Mesenchymal stem cell (in vitro differentiated cells and primary cell): ENCODE measurements around the gene FAM193B.

Experiments
- DNase-seq: peaks from one replicate; pipeline ENCODE4 v3.0.0-alpha.2; 2013
- H2AFZ ChIP-seq: one replicate; pipeline ENCODE4 v1.6.1; 2013; ENCODE audit warnings: low read depth, mild to moderate bottlenecking, control low read depth, inconsistent platforms, low read length, moderate library complexity
- H2AK5ac ChIP-seq: 2 replicates; pipeline ENCODE4 v1.6.1; 2013; ENCODE audit warnings: low read length, moderate library complexity, mild to moderate bottlenecking, inconsistent platforms; ENCODE audit not compliant: severe bottlenecking
- H2BK120ac ChIP-seq: one replicate; pipeline ENCODE4 v1.6.1; 2013; ENCODE audit warnings: low read depth, mild to moderate bottlenecking, inconsistent platforms, low read length, moderate library complexity
- H2BK12ac ChIP-seq, 2 experiments: one replicate each; pipeline ENCODE4 v1.6.1; 2013; ENCODE audit warnings: inconsistent platforms in 2 of 2, low read length in 2 of 2, mild to moderate bottlenecking in 2 of 2, moderate library complexity in 2 of 2, control low read depth in 1 of 2
- H2BK15ac ChIP-seq: one replicate; pipeline ENCODE4 v1.6.1; 2013; ENCODE audit warnings: mild to moderate bottlenecking, low read depth, inconsistent platforms; ENCODE audit not compliant: poor library complexity, severe bottlenecking
- H2BK5ac ChIP-seq: 2 replicates; pipeline ENCODE4 v1.6.1; 2013; ENCODE audit warnings: low read depth, mild to moderate bottlenecking, low read length, control low read depth, inconsistent platforms; ENCODE audit not compliant: poor library complexity, severe bottlenecking
- H3K14ac ChIP-seq, 2 experiments: one replicate each; pipeline ENCODE4 v1.6.1; 2013; ENCODE audit warnings: inconsistent platforms in 2 of 2, low read length in 2 of 2, control low read depth in 1 of 2, mild to moderate bottlenecking in 1 of 2, moderate library complexity in 1 of 2
- H3K18ac ChIP-seq, 2 experiments: one replicate each; pipeline ENCODE4 v1.6.1; 2013; ENCODE audit warnings: inconsistent platforms in 2 of 2, low read length in 2 of 2, control low read depth in 1 of 2, low read depth in 1 of 2, mild to moderate bottlenecking in 1 of 2
- H3K23ac ChIP-seq, 2 experiments: one replicate each; pipeline ENCODE4 v1.6.1; 2013; ENCODE audit warnings: inconsistent platforms in 2 of 2, low read length in 2 of 2, mild to moderate bottlenecking in 2 of 2, moderate library complexity in 2 of 2, control low read depth in 1 of 2
- H3K27ac ChIP-seq: 2 replicates; pipeline ENCODE4 v1.5.1; 2013; ENCODE audit warnings: mild to moderate bottlenecking, moderate library complexity, low read length, control low read depth, inconsistent platforms; ENCODE audit not compliant: poor library complexity, severe bottlenecking
- H3K27me3 ChIP-seq, 2 experiments: 2 replicates each; pipeline versions ENCODE4 v1.6.1 to v1.7.0; 2013; ENCODE audit warnings: low read length in 2 of 2, mild to moderate bottlenecking in 2 of 2, moderate library complexity in 2 of 2, control low read depth in 1 of 2, inconsistent platforms in 1 of 2; ENCODE audit not compliant: control insufficient read depth in 1 of 2, insufficient read depth in 1 of 2
- H3K36me3 ChIP-seq, 2 experiments: 2 replicates each; pipeline versions ENCODE4 v1.6.1 to v1.7.0; 2013; ENCODE audit warnings: low read length in 2 of 2, control low read depth in 1 of 2, inconsistent platforms in 1 of 2, low read depth in 1 of 2, mild to moderate bottlenecking in 1 of 2; ENCODE audit not compliant: insufficient read depth in 2 of 2, control insufficient read depth in 1 of 2
- H3K4ac ChIP-seq, 2 experiments: one replicate each; pipeline ENCODE4 v1.6.1; 2013; ENCODE audit warnings: inconsistent platforms in 2 of 2, low read length in 2 of 2, mild to moderate bottlenecking in 2 of 2, moderate library complexity in 2 of 2, control low read depth in 1 of 2, low read depth in 1 of 2
- H3K4me1 ChIP-seq: 2 replicates; pipeline ENCODE4 v1.6.1; 2013; ENCODE audit warnings: low read depth, low read length, control low read depth; ENCODE audit not compliant: control insufficient read depth, insufficient read depth
- H3K4me2 ChIP-seq: 2 replicates; pipeline ENCODE4 v1.6.1; 2013; ENCODE audit warnings: low read length, mild to moderate bottlenecking, inconsistent platforms; ENCODE audit not compliant: poor library complexity, severe bottlenecking
- H3K4me3 ChIP-seq, 2 experiments: 2 replicates each; pipeline versions ENCODE4 v1.5.1 to v1.7.0; 2013; ENCODE audit warnings: low read length in 2 of 2, mild to moderate bottlenecking in 2 of 2, control low read depth in 1 of 2, low read depth in 1 of 2; ENCODE audit not compliant: insufficient read depth in 1 of 2
- H3K79me1 ChIP-seq: replicated peaks from 2 replicates; pipeline ENCODE4 v1.6.1; 2013; ENCODE audit warnings: mild to moderate bottlenecking, control low read depth, low read length, inconsistent platforms; ENCODE audit not compliant: poor library complexity, severe bottlenecking
- H3K9ac ChIP-seq: 2 replicates; pipeline ENCODE4 v1.7.0; 2013; ENCODE audit warnings: mild to moderate bottlenecking, low read length, moderate library complexity
- H3K9me3 ChIP-seq: 2 replicates; pipeline ENCODE4 v1.7.0; 2013; ENCODE audit warnings: mild to moderate bottlenecking, low read length; ENCODE audit not compliant: control insufficient read depth
- H4K8ac ChIP-seq: one replicate; pipeline ENCODE4 v1.6.1; 2013; ENCODE audit warnings: inconsistent platforms, mild to moderate bottlenecking, low read length, moderate library complexity
- H4K91ac ChIP-seq: one replicate; pipeline ENCODE4 v1.6.1; 2013; ENCODE audit warnings: mild to moderate bottlenecking, low read length, inconsistent platforms
- WGBS: methylation state at CpG from one replicate; pipeline ENCODE4 v1.1.7; 2013; ENCODE audit warnings: mixed read lengths; 5-methylcytosine and 5-hydroxymethylcytosine counted together

Gene FAM193B

GRCh38 chr5:177477701-177478477 lies 76.5 kb downstream of the FAM193B start:
- peak overlapping the region; percentile 21 for H3K27ac ChIP-seq
- no peak overlapping the region for H2BK120ac ChIP-seq
- DNase-seq = peak; percentile 41
- peaks cover 56% of the 10 kb centered on the region for H3K4me1 ChIP-seq
- no peak overlapping the region for H3K18ac ChIP-seq
- no peak overlapping the region for H3K14ac ChIP-seq
- no peaks in the 10 kb centered on the region for H3K27me3 ChIP-seq
- H2BK15ac ChIP-seq = no peak overlapping the region
- no peak overlapping the region for H3K4me2 ChIP-seq
- peak overlapping the region; percentile 75 for H3K9ac ChIP-seq
- no peak overlapping the region for H2BK5ac ChIP-seq
- no peak overlapping the region for H3K4ac ChIP-seq
- 96% methylated on average over 10 of the region's 13 CpGs for WGBS
- H3K79me1 ChIP-seq = peaks cover 4% of the 10 kb centered on the region
- peak overlapping the region in 1 of 2 experiments; percentile 15 for H3K23ac ChIP-seq
- H2AK5ac ChIP-seq = peak overlapping the region; percentile 16
- H2BK12ac ChIP-seq = peak overlapping the region in 1 of 2 experiments; percentile 56
- H4K91ac ChIP-seq = no peak overlapping the region
- H2AFZ ChIP-seq = no peak overlapping the region
- H3K36me3 ChIP-seq = peaks cover 9 to 30% of the 10 kb centered on the region in 2 experiments
- H4K8ac ChIP-seq = no peak overlapping the region
- no peak overlapping the region for H3K4me3 ChIP-seq
- H3K9me3 ChIP-seq = no peaks in the 10 kb centered on the region

GRCh38 chr5:177476531-177477233 lies 77.7 kb downstream of the FAM193B start:
- DNase-seq = peak; percentile 53
- no peak overlapping the region for H2BK5ac ChIP-seq
- H3K4me3 ChIP-seq = no peak overlapping the region
- H3K9ac ChIP-seq = no peak overlapping the region
- no peak overlapping the region for H3K27ac ChIP-seq
- WGBS = 90% methylated on average over 17 of the region's 18 CpGs
- peak overlapping the region; percentile 76 for H2AK5ac ChIP-seq
- H3K4me1 ChIP-seq = peaks cover 53% of the 10 kb centered on the region
- no peak overlapping the region for H3K18ac ChIP-seq
- no peak overlapping the region for H2BK15ac ChIP-seq
- H3K4me2 ChIP-seq = no peak overlapping the region
- no peaks in the 10 kb centered on the region for H3K79me1 ChIP-seq
- peaks cover 3 to 23% of the 10 kb centered on the region in 2 experiments for H3K36me3 ChIP-seq
- no peak overlapping the region for H3K14ac ChIP-seq
- H2AFZ ChIP-seq = no peak overlapping the region
- no peak overlapping the region for H2BK12ac ChIP-seq
- no peaks in the 10 kb centered on the region for H3K9me3 ChIP-seq
- peak overlapping the region in 1 of 2 experiments; percentile 53 for H3K4ac ChIP-seq
- no peaks in the 10 kb centered on the region for H3K27me3 ChIP-seq
- no peak overlapping the region for H4K91ac ChIP-seq
- H2BK120ac ChIP-seq = no peak overlapping the region
- no peak overlapping the region for H3K23ac ChIP-seq
- no peak overlapping the region for H4K8ac ChIP-seq

GRCh38 chr5:177475563-177476427 lies 78.6 kb downstream of the FAM193B start:
- Histone ChIP-seq H3K36me3 (peaks cover 1 to 23% of the 10 kb centered on the region in 2 experiments), H3K14ac (no peak overlapping the region), H2AFZ (no peak overlapping the region), H3K27ac (no peak overlapping the region), H2BK5ac (no peak overlapping the region), H3K27me3 (no peaks in the 10 kb centered on the region), H4K8ac (no peak overlapping the region), H2BK15ac (no peak overlapping the region), H3K9ac (no peak overlapping the region), H3K4ac (no peak overlapping the region), H3K23ac (no peak overlapping the region), H3K4me2 (no peak overlapping the region), H3K79me1 (no peaks in the 10 kb centered on the region), H2BK120ac (no peak overlapping the region), H2BK12ac (no peak overlapping the region), H2AK5ac (no peak overlapping the region), H3K9me3 (no peaks in the 10 kb centered on the region), H3K4me1 (peaks cover 56% of the 10 kb centered on the region), H4K91ac (no peak overlapping the region), H3K4me3 (no peak overlapping the region), H3K18ac (no peak overlapping the region)
- 85% methylated on average over 10 of the region's 11 CpGs for WGBS
- DNase-seq = peak; percentile 26
